Right atrium auricular region (tissue), 2 donors: ENCODE measurements around the gene CRTAC1. TPM values are rescaled to one million over a fixed set of nuclear protein-coding genes. Genes with fewer than 3 reads are reported as not detected.

Experiments
- DNase-seq: peaks from one replicate; pipeline ENCODE4 v3.0.0-alpha.2; 2019; ENCODE audit warnings: low spot score
- H3K27ac ChIP-seq, 2 donors: fragments of 200-600 bp; sonication (generic); 1 replicate in 1 of 2; 2 replicates in 1 of 2; pipeline ENCODE4 v1.5.1; 2016 to 2019
- H3K27me3 ChIP-seq, 2 donors: fragments of 200-600 bp; sonication (generic); one replicate each; pipeline versions ENCODE4 v1.5.1 to v1.6.0; 2017 to 2019
- H3K36me3 ChIP-seq: fragments of 200-600 bp; sonication (generic); one replicate; pipeline ENCODE4 v1.5.1; 2016
- H3K4me1 ChIP-seq, 2 donors: fragments of 200-600 bp; sonication (generic); one replicate each; pipeline versions ENCODE4 v1.5.1 to v1.6.0; 2017 to 2019
- H3K4me3 ChIP-seq, 2 donors: fragments of 200-600 bp; sonication (generic); 1 replicate in 1 of 2; 2 replicates in 1 of 2; pipeline ENCODE4 v1.5.1; 2017 to 2019; ENCODE audit warnings: mild to moderate bottlenecking in 1 of 2, moderate library complexity in 1 of 2
- H3K9me3 ChIP-seq, 2 donors: fragments of 200-600 bp; sonication (generic); one replicate each; pipeline ENCODE4 v1.5.1; 2019
- total RNA-seq, 2 donors: library from RNA; depleted of rRNA; stranded (reverse); fragments of >200 nt; gene quantifications; one replicate each; pipeline ENCODE4 v1.1.0, GENCODE V29; 2016
- TF ChIP-seq, protein P1 (sequence below), 2 donors: fragments of 200-600 bp; sonication (generic); IDR thresholded peaks; one replicate each; pipeline ENCODE4 v1.5.1; 2019; ENCODE audit warnings: antibody characterized with exemption in 2 of 2

The CRTAC1 gene
- total RNA-seq, 2 donors from 2014 or later: 3.5 to 5.6 TPM

DNA sequence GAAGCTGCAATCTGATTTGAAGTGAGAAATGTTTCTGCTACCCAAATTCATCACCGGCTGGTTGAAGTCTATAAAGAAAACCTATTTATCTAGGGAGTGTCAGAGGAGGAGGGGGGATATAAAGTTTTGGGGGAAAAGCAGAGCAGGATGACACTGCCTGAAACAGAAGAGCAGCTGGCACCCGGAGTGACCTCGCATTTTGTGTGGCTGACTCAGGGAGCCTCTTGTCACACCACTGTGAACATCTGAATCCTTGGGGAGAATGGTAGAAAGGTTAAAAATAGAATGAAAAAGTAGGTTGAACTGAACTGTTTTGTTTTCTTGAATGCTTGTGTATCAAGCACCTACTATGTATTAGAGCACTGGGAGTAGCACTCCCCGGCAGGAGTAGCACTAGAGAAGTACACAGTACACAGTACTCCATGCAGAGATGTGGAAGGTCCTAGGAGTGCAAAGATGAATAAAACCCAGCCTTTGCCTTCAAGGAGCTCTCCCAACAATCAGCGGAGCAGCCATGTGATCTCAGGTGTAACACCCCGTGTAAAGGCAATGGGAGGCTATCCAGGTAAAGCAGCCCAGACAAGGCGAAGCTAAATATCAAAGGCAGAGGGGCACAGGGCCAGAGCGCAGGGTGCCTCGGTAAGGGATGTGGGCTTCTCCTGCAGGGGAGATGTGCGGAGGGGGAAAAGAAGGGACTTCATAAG lies 13.5 kb downstream of the CRTAC1 start:
- Histone ChIP-seq H3K4me3 (no peak overlapping the region), H3K36me3 (no peaks in the 10 kb centered on the region), H3K27me3 (no peaks in the 10 kb centered on the region), H3K27ac (no peak overlapping the region), H3K9me3 (no peaks in the 10 kb centered on the region), H3K4me1 (no peaks in the 10 kb centered on the region)
- TF ChIP-seq, protein P1, sequence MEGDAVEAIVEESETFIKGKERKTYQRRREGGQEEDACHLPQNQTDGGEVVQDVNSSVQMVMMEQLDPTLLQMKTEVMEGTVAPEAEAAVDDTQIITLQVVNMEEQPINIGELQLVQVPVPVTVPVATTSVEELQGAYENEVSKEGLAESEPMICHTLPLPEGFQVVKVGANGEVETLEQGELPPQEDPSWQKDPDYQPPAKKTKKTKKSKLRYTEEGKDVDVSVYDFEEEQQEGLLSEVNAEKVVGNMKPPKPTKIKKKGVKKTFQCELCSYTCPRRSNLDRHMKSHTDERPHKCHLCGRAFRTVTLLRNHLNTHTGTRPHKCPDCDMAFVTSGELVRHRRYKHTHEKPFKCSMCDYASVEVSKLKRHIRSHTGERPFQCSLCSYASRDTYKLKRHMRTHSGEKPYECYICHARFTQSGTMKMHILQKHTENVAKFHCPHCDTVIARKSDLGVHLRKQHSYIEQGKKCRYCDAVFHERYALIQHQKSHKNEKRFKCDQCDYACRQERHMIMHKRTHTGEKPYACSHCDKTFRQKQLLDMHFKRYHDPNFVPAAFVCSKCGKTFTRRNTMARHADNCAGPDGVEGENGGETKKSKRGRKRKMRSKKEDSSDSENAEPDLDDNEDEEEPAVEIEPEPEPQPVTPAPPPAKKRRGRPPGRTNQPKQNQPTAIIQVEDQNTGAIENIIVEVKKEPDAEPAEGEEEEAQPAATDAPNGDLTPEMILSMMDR (IDR thresholded peaks at IDR 0.05): no peak
- DNase-seq: no peak

DNA sequence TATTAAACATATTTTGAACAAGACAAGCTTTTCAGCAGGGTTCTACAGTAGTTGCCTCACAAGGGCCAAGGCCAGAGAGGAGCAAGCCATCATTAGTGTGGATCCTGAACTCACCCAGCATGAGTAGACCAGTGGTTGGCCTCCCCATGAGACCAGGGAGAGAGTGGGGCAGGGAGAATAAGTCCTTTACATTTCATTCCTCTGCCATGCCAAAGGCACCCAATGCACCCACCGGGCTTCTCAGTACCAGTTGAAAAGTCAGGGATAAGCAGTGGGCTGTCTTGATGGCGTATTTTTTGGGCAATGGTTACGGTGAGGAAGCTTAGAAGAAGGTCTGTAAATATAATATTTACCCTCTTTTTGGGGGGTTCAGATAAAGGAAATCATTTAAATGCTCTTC lies 16.6 kb downstream of the CRTAC1 start:
- Histone ChIP-seq H3K4me1 (no peaks in the 10 kb centered on the region), H3K9me3 (no peaks in the 10 kb centered on the region), H3K36me3 (no peaks in the 10 kb centered on the region), H3K4me3 (no peak overlapping the region), H3K27ac (no peak overlapping the region), H3K27me3 (no peaks in the 10 kb centered on the region)
- TF ChIP-seq, protein P1 (IDR thresholded peaks at IDR 0.05): no peak
- DNase-seq: no peak

DNA sequence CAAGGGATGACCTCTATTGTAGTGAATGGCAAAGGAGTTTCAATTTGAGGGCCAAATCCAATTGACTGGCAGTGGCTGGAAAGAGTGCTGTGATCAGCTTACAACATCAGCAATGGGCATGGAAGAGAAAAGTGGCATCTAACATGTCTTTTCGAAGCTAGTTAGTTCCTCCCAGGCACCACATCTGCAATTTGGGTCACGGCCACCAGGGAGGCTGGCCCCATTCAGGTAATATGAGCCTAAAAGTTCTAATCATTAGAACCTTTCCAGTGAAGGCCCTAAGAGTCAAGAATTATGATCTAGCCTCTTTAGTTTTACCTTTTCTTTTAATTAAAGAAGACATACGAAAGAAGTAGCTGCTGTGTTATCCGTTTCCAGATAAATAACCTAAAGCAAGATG lies 17.3 kb downstream of the CRTAC1 start:
- Histone ChIP-seq H3K27ac (no peak overlapping the region), H3K36me3 (no peaks in the 10 kb centered on the region), H3K4me1 (no peaks in the 10 kb centered on the region), H3K4me3 (no peak overlapping the region), H3K27me3 (no peaks in the 10 kb centered on the region), H3K9me3 (no peaks in the 10 kb centered on the region)
- TF ChIP-seq, protein P1 (IDR thresholded peaks at IDR 0.05): no peak
- no peak for DNase-seq

DNA sequence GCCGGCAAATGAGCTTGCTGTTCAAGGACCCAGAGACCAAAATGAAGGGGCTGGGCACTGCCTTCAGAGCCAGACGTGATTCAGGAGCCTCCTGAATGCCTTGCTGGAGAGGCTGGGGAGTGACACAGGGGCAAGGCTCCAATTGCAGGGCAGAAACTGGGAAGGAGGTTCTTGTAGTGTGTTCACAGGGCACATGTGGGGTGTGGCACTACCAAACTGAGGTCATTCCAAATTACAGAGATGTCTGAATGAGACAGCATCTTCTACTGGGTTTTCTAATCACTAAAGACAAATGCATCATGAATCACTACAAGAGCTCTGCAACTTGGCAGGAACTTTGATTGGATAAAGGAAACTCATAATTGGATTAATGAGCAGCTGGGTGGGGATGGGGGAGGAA lies 17.8 kb downstream of the CRTAC1 start:
- Histone ChIP-seq H3K27ac (no peak overlapping the region), H3K9me3 (no peaks in the 10 kb centered on the region), H3K36me3 (no peaks in the 10 kb centered on the region), H3K4me3 (no peak overlapping the region), H3K4me1 (no peaks in the 10 kb centered on the region), H3K27me3 (no peaks in the 10 kb centered on the region)
- no peak for DNase-seq
- TF ChIP-seq, protein P1 (IDR thresholded peaks at IDR 0.05): no peak

DNA sequence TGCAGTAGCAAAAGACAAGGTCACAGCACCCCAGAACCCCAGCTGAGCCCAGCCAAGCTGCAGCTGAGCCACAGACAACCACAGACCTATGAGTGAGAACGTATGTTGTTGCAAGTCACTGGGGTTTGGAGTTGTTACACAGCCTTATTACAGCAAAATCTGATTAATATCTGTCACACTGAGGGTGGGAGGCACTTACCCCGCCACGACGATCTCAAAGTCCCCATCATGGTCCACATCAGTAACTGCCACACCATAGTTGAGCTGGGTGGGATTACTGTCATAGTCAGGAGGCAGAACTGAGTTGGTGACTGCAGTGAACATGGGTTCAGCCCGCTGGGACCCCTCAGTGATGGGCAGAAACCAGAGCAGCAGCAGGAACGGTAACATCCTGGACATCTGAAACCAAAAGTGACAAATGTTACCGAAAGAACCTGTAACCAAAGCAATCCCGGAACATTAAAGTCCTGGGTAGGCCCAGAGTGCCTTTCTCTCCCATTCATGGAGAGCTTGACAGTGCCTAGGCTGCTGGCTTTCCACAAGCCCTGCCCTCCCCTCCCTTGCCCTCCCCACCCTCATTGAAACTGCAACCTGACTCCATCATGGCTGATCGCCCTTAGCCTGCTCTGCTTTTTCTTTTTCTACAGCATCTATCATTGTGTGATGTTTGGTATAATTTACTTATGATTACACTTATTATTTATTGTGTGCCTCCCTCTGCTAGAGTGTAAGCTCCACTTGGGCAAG lies 19.3 kb downstream of the CRTAC1 start:
- no peaks in the 10 kb centered on the region for H3K36me3 ChIP-seq
- no peak for DNase-seq
- TF ChIP-seq, protein P1 (IDR thresholded peaks at IDR 0.05): no peak
- no peak overlapping the region for H3K4me3 ChIP-seq
- H3K4me1 ChIP-seq: no peaks in the 10 kb centered on the region
- no peaks in the 10 kb centered on the region for H3K9me3 ChIP-seq
- H3K27ac ChIP-seq: no peak overlapping the region
- H3K27me3 ChIP-seq: no peaks in the 10 kb centered on the region
